ENCODE results near the gene NEURL4.
A peak's percentile ranks its signal among the peaks of the same experiment; 100 is the strongest.

DNA sequence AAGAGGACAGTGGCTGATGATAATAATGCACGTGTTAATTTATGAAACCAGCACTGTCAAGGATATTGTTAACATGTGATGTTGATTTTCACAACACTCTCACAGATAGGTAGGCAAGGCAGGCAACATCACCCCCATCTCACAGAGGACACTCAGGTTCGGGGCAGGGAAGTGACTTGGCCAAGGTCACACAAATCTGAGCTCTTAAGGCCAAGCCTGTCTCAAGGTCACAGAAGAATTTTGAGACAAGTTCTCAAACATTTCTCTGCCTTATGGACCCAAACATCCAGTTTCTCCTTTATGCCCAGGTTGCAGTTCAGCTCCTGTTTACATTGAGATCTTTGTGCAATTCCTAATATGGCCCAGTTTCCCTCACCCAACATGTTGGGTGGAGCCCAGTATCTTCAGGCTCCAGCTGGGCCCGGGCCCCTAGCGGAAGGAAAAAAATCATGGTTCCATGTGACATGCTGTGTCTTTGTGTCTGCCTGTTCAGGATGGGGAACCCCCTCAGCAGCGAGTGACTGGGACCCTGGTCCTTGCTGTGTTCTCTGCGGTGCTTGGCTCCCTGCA, 46.3 kb downstream of the NEURL4 start:
- TF ChIP-seq, protein P1, sequence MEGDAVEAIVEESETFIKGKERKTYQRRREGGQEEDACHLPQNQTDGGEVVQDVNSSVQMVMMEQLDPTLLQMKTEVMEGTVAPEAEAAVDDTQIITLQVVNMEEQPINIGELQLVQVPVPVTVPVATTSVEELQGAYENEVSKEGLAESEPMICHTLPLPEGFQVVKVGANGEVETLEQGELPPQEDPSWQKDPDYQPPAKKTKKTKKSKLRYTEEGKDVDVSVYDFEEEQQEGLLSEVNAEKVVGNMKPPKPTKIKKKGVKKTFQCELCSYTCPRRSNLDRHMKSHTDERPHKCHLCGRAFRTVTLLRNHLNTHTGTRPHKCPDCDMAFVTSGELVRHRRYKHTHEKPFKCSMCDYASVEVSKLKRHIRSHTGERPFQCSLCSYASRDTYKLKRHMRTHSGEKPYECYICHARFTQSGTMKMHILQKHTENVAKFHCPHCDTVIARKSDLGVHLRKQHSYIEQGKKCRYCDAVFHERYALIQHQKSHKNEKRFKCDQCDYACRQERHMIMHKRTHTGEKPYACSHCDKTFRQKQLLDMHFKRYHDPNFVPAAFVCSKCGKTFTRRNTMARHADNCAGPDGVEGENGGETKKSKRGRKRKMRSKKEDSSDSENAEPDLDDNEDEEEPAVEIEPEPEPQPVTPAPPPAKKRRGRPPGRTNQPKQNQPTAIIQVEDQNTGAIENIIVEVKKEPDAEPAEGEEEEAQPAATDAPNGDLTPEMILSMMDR (IDR thresholded peaks at IDR 0.05): peak in 3 of 4 experiments; percentile 35 to 65 (median 57)
- TF ChIP-seq POLR2AphosphoS5 (IDR thresholded peaks at IDR 0.05): peak; percentile 57
- TF ChIP-seq EP300 (IDR thresholded peaks at IDR 0.05): no peak

All from gastroesophageal sphincter (tissue), 3 donors.